ENCODE results near the gene RABGAP1.

The RABGAP1 gene

DNA sequence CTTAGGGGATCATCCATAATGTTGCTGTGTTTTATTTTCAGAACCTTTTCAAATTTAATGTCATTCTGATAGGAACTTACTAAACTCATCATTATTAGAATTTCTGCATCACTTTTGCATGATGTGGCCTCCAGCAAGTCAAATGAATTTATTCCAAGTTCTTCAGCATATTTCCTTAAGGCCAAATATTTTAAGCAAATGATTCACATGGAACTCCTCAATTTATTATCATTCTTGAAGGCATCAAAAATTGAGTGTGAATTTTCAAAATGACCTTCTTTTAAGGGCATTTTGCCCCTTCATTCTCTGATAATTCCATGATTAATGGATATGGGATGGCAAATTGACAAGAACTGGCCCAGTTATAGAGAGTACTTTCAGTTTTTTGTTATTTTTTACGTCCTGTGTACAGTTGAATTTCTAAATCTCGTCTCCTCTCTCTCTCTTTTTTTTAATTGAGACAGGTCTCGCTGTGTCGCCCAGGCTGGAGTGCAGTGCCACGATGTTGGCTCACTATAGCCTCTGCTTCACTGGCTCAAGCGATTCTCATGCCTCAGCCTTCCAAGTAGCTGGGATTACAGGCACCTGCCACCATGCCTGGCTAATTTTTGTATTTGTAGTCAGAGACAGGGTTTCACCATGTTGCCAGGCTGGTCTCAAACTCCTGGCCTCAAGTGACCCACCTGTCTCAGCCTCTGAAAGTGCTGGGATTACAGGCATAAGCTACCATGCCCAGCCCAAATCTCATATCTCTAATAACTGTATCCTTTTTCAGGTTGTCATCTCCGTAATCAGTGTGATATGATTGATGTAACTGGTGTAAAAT is 121.7 kb downstream of the RABGAP1 start:
- H3K27me3 ChIP-seq (ENCODE audit: insufficient read depth, low read depth, severe bottlenecking), result no peaks in the 10 kb centered on the region
- peaks cover 27% of the 10 kb centered on the region for H3K36me3 ChIP-seq
- no peak overlapping the region for H3K27ac ChIP-seq
- TF ChIP-seq, protein P1, sequence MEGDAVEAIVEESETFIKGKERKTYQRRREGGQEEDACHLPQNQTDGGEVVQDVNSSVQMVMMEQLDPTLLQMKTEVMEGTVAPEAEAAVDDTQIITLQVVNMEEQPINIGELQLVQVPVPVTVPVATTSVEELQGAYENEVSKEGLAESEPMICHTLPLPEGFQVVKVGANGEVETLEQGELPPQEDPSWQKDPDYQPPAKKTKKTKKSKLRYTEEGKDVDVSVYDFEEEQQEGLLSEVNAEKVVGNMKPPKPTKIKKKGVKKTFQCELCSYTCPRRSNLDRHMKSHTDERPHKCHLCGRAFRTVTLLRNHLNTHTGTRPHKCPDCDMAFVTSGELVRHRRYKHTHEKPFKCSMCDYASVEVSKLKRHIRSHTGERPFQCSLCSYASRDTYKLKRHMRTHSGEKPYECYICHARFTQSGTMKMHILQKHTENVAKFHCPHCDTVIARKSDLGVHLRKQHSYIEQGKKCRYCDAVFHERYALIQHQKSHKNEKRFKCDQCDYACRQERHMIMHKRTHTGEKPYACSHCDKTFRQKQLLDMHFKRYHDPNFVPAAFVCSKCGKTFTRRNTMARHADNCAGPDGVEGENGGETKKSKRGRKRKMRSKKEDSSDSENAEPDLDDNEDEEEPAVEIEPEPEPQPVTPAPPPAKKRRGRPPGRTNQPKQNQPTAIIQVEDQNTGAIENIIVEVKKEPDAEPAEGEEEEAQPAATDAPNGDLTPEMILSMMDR (IDR thresholded peaks at IDR 0.05; ENCODE audit: low read depth, low read length), result no peak
- DNase-seq, result peak; percentile 11
- no peak overlapping the region for H3K4me3 ChIP-seq (ENCODE audit: low read depth, low read length)
- H3K9me3 ChIP-seq (ENCODE audit: severe bottlenecking), result no peaks in the 10 kb centered on the region

DNA sequence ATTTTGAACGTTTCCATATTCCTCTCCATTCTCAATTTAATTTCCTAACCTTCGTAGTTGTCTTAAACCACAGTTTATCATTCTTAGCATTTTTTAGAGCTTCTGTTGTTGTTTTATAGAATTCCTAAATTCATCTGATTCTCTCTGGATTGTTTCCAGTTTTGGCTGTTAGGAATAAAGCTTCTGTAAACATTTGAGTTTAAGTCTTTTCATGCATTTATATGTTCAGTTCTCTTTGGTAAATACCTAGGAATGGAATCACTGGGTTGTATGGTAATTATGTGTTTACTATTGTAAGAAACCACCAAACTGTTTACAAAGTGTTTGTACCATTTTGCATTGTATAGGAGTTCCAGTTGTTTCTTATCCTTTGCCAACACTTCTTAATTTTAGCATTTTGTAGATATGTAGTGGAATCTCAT is 122.4 kb downstream of the RABGAP1 start:
- DNase-seq, result no peak
- H3K9me3 ChIP-seq (ENCODE audit: severe bottlenecking), result no peaks in the 10 kb centered on the region
- H3K27me3 ChIP-seq (ENCODE audit: insufficient read depth, low read depth, severe bottlenecking), result no peaks in the 10 kb centered on the region
- H3K27ac ChIP-seq, result no peak overlapping the region
- TF ChIP-seq, protein P1 (IDR thresholded peaks at IDR 0.05; ENCODE audit: low read depth, low read length), result no peak
- peaks cover 27% of the 10 kb centered on the region for H3K36me3 ChIP-seq
- no peak overlapping the region for H3K4me3 ChIP-seq (ENCODE audit: low read depth, low read length)

DNA sequence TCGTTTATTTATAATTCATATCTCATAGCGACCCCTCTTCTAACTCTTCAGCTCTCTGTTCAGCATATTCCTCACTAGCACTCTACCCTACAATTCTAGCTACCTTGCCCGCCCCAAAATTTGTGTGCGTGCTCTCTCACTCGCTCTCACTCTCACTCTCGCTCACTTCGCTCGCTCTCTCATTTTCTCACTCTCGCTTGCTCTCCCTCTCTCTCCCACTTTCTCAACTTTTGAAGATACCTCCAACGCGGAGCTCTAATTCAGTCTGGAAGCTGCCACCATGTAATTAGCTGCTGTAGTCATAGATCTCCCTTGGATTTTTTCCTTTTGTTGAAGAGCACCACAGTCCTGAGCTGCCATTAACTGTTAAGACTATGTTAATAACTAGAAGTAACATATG is 123.1 kb downstream of the RABGAP1 start:
- peaks cover 27% of the 10 kb centered on the region for H3K36me3 ChIP-seq

DNA sequence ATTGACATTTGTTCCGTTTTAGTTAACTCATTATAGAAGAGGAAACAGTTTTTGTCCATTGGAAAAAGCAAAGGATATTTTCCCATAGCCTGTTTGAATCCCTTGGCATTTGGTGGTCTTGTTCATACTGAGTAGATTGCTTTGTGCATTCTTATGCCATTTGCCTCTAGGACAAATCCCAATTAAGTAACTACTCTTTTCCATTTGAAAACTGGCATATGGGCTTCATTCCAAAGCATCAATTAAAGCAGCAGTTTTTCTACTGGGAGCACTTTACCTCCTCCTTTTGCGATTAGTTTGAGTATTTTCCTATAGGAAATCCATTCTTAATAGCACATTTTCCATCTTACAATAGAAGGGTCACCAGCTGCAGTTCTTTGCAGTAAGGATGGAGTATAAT is 123.9 kb downstream of the RABGAP1 start:
- no peaks in the 10 kb centered on the region for H3K27me3 ChIP-seq (ENCODE audit: insufficient read depth, low read depth, severe bottlenecking)
- H3K27ac ChIP-seq, result no peak overlapping the region
- no peak for DNase-seq
- H3K4me3 ChIP-seq (ENCODE audit: low read depth, low read length), result no peak overlapping the region
- peaks cover 27% of the 10 kb centered on the region for H3K36me3 ChIP-seq
- TF ChIP-seq, protein P1 (IDR thresholded peaks at IDR 0.05; ENCODE audit: low read depth, low read length), result no peak
- no peaks in the 10 kb centered on the region for H3K9me3 ChIP-seq (ENCODE audit: severe bottlenecking)

More for the DNA sequence above, 123.1 kb downstream of the RABGAP1 start:
- Histone ChIP-seq H3K4me3 (ENCODE audit: low read depth, low read length) (no peak overlapping the region), H3K9me3 (ENCODE audit: severe bottlenecking) (no peaks in the 10 kb centered on the region), H3K27ac (no peak overlapping the region), H3K27me3 (ENCODE audit: insufficient read depth, low read depth, severe bottlenecking) (no peaks in the 10 kb centered on the region)
- TF ChIP-seq, protein P1 (IDR thresholded peaks at IDR 0.05; ENCODE audit: low read depth, low read length), result no peak
- DNase-seq, result no peak

DNA sequence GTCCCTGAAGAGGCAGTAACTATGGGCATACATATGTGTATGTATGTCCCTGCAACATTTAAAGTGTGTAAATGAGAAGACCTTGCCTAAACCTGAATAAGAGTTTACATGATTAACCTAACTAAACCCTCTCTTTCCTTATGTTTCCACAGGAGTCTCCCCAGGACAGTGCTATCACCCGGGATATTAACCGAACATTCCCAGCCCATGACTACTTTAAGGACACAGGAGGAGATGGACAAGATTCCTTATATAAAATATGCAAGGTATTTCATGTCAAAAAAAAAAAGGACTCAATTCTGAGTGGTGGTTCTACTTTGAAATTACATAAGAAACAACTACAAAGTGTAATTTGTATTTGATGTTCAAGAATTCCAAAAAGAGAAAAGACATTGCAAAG is 124.4 kb downstream of the RABGAP1 start:
- no peak for DNase-seq
- Histone ChIP-seq H3K27ac (no peak overlapping the region), H3K36me3 (peaks cover 29% of the 10 kb centered on the region), H3K4me3 (ENCODE audit: low read depth, low read length) (no peak overlapping the region), H3K27me3 (ENCODE audit: insufficient read depth, low read depth, severe bottlenecking) (no peaks in the 10 kb centered on the region), H3K9me3 (ENCODE audit: severe bottlenecking) (no peaks in the 10 kb centered on the region)
- TF ChIP-seq, protein P1 (IDR thresholded peaks at IDR 0.05; ENCODE audit: low read depth, low read length), result no peak

Data from WERI-Rb-1 (cell line).